H9 (cell line): ENCODE results near the gene AASS. TPM values are rescaled to one million over a fixed set of nuclear protein-coding genes. Genes with fewer than 3 reads are reported as not detected.

Source experiments
- DNase-seq: peaks from one replicate; pipeline ENCODE4 v3.0.0-alpha.2; 2017
- H2AFZ ChIP-seq: one replicate; pipeline ENCODE4 v1.6.1; 2013; ENCODE audit warnings: mild to moderate bottlenecking, low read length, control low read depth, moderate library complexity
- H2AK5ac ChIP-seq: 2 replicates; pipeline ENCODE4 v1.6.1; 2013; ENCODE audit warnings: low read length, control low read depth, mixed read lengths; ENCODE audit not compliant: insufficient read length
- H2BK120ac ChIP-seq: one replicate; pipeline ENCODE4 v1.6.1; 2013; ENCODE audit warnings: low read depth, mild to moderate bottlenecking, low read length, control low read depth, inconsistent platforms; ENCODE audit not compliant: poor library complexity, severe bottlenecking
- H2BK12ac ChIP-seq: 2 replicates; pipeline ENCODE4 v1.6.1; 2013; ENCODE audit warnings: low read length, control low read depth, mixed read lengths, low read depth; ENCODE audit not compliant: insufficient read length
- H2BK15ac ChIP-seq: 2 replicates; pipeline ENCODE4 v1.6.1; 2013; ENCODE audit warnings: low read depth, low read length, control low read depth
- H2BK20ac ChIP-seq: one replicate; pipeline ENCODE4 v1.6.1; 2013; ENCODE audit warnings: low read depth, mild to moderate bottlenecking, low read length, control low read depth, inconsistent platforms; ENCODE audit not compliant: poor library complexity, severe bottlenecking
- H2BK5ac ChIP-seq: 2 replicates; pipeline ENCODE4 v1.6.1; 2013; ENCODE audit warnings: low read length, control low read depth, mixed read lengths; ENCODE audit not compliant: insufficient read length
- H3K14ac ChIP-seq: 2 replicates; pipeline ENCODE4 v1.6.1; 2013; ENCODE audit warnings: low read length, control low read depth; ENCODE audit not compliant: insufficient read depth
- H3K18ac ChIP-seq: 2 replicates; pipeline ENCODE4 v1.6.1; 2013; ENCODE audit warnings: low read depth, mild to moderate bottlenecking, mixed read lengths, low read length, control low read depth; ENCODE audit not compliant: insufficient read length
- H3K23ac ChIP-seq: 2 replicates; pipeline ENCODE4 v1.6.1; 2013; ENCODE audit warnings: low read length, control low read depth, mixed read lengths, low read depth; ENCODE audit not compliant: insufficient read length
- H3K23me2 ChIP-seq: 2 replicates; pipeline ENCODE4 v1.6.1; 2013; ENCODE audit warnings: low read depth, mild to moderate bottlenecking, mixed read lengths, low read length, control low read depth; ENCODE audit not compliant: insufficient read length, poor library complexity, severe bottlenecking
- H3K27ac ChIP-seq: 2 replicates; pipeline ENCODE4 v1.5.1; 2013; ENCODE audit warnings: low read length, control low read depth, mixed read lengths, low read depth; ENCODE audit not compliant: insufficient read length
- H3K27me3 ChIP-seq: 2 replicates; pipeline ENCODE4 v1.6.1; 2013; ENCODE audit warnings: low read length, control low read depth, inconsistent platforms; ENCODE audit not compliant: insufficient read depth
- H3K4ac ChIP-seq: 2 replicates; pipeline ENCODE4 v1.6.1; 2013; ENCODE audit warnings: low read depth, mild to moderate bottlenecking, control low read depth, inconsistent platforms, low read length, moderate library complexity
- H3K4me1 ChIP-seq: 2 replicates; pipeline ENCODE4 v1.6.1; 2013; ENCODE audit warnings: low read length, control low read depth, inconsistent platforms; ENCODE audit not compliant: insufficient read depth
- H3K4me2 ChIP-seq: 2 replicates; pipeline ENCODE4 v1.6.1; 2013; ENCODE audit warnings: low read length, control low read depth, mixed read lengths; ENCODE audit not compliant: insufficient read length, insufficient read depth
- H3K56ac ChIP-seq: 2 replicates; pipeline ENCODE4 v1.6.1; 2013; ENCODE audit warnings: low read depth, mild to moderate bottlenecking, mixed read lengths, low read length, control low read depth; ENCODE audit not compliant: insufficient read length
- H3K79me1 ChIP-seq: 2 replicates; pipeline ENCODE4 v1.6.1; 2013; ENCODE audit warnings: low read depth, mild to moderate bottlenecking, moderate library complexity, low read length, control low read depth, inconsistent platforms; ENCODE audit not compliant: insufficient read depth, poor library complexity, severe bottlenecking
- H3K79me2 ChIP-seq: 2 replicates; pipeline ENCODE4 v1.6.1; 2013; ENCODE audit warnings: low read length, control low read depth, inconsistent platforms; ENCODE audit not compliant: insufficient read depth
- H3K9ac ChIP-seq: 2 replicates; pipeline ENCODE4 v1.6.1; 2013; ENCODE audit warnings: low read length, control low read depth, mixed read lengths; ENCODE audit not compliant: insufficient read length; ENCODE audit errors: extremely low read depth
- H3K9me3 ChIP-seq: one replicate; pipeline ENCODE4 v1.6.1; 2013; ENCODE audit warnings: low read depth, low read length, inconsistent platforms; ENCODE audit not compliant: control insufficient read depth
- H3T11ph ChIP-seq: one replicate; pipeline ENCODE4 v1.6.1; 2013; ENCODE audit warnings: mild to moderate bottlenecking, low read length, control low read depth, inconsistent platforms
- H4K20me1 ChIP-seq: one replicate; pipeline ENCODE4 v1.6.1; 2013; ENCODE audit not compliant: control insufficient read depth, insufficient read length, insufficient read depth
- H4K5ac ChIP-seq: 2 replicates; pipeline ENCODE4 v1.6.1; 2013; ENCODE audit warnings: low read depth, mild to moderate bottlenecking, mixed read lengths, low read length, control low read depth; ENCODE audit not compliant: insufficient read length
- H4K8ac ChIP-seq: replicated peaks from 2 replicates; pipeline ENCODE4 v1.6.1; 2013; ENCODE audit warnings: low read length, control low read depth, mixed read lengths, low read depth; ENCODE audit not compliant: insufficient read length
- H4K91ac ChIP-seq: 2 replicates; pipeline ENCODE4 v1.6.1; 2013; ENCODE audit warnings: low read depth, mild to moderate bottlenecking, moderate library complexity, mixed read lengths, low read length, control low read depth; ENCODE audit not compliant: insufficient read length
- H3K27ac Mint-ChIP-seq, 3 experiments: 2 replicates in 2 of 3; 3 replicates in 1 of 3; pipeline ENCODE4 v1.8.0; 2020 to 2021; ENCODE audit warnings: mixed read lengths in 3 of 3, mild to moderate bottlenecking in 1 of 3, moderate library complexity in 1 of 3
- H3K27me3 Mint-ChIP-seq: 2 replicates; pipeline ENCODE4 v1.8.0; 2021; ENCODE audit warnings: low read depth, mild to moderate bottlenecking, moderate library complexity, mixed read lengths
- H3K36me3 Mint-ChIP-seq, 3 experiments: 2 replicates in 2 of 3; 3 replicates in 1 of 3; pipeline ENCODE4 v1.8.0; 2020 to 2021; ENCODE audit warnings: low read depth in 3 of 3, mixed read lengths in 3 of 3; ENCODE audit not compliant: insufficient read depth in 1 of 3
- H3K4me1 Mint-ChIP-seq, 2 experiments: 2 replicates each; pipeline ENCODE4 v1.8.0; 2020; ENCODE audit warnings: mixed read lengths in 2 of 2
- H3K4me3 Mint-ChIP-seq, 2 experiments: 2 replicates in 1 of 2; 3 replicates in 1 of 2; pipeline ENCODE4 v1.8.0; 2020 to 2021; ENCODE audit warnings: mild to moderate bottlenecking in 2 of 2, mixed read lengths in 2 of 2, moderate library complexity in 1 of 2
- H3K9me3 Mint-ChIP-seq, 2 experiments: 2 replicates in 1 of 2; 3 replicates in 1 of 2; pipeline ENCODE4 v1.8.0; 2020; ENCODE audit warnings: mild to moderate bottlenecking in 2 of 2, mixed read lengths in 2 of 2, moderate library complexity in 1 of 2
- CTCF ChIP-seq: fragments of 200-600 bp; sonication (generic); conservative IDR thresholded peaks from 3 replicates; pipeline ENCODE4 v1.8.0; 2021; ENCODE audit warnings: antibody characterized with exemption, mild to moderate bottlenecking
- total RNA-seq: library from RNA; stranded (reverse); gene quantifications from 2 replicates; pipeline ENCODE4 v1.2.1, GENCODE V29; 2021

AASS gene
- total RNA-seq, 1 experiment from 2014 or later, result 398 TPM

- H3K23me2 ChIP-seq, result no peaks in the 10 kb centered on the region
- H4K5ac ChIP-seq, result no peak overlapping the region
- no peaks in the 10 kb centered on the region for H3K79me1 ChIP-seq
- H3K36me3 Mint-ChIP-seq, result peaks cover 21 to 32% (median 26%) of the 10 kb centered on the region in 3 experiments; a peak in 6 of 7 replicates
- no peaks in the 10 kb centered on the region; the same call in 1 of the 2 replicates for H3K27me3 Mint-ChIP-seq
- no peak overlapping the region for H2AK5ac ChIP-seq
- no peak overlapping the region for H3T11ph ChIP-seq
- no peak for TF ChIP-seq CTCF
- no peaks in the 10 kb centered on the region for H3K79me2 ChIP-seq
- H3K14ac ChIP-seq, result no peak overlapping the region
- H3K9ac ChIP-seq, result no peak overlapping the region
- H3K4me2 ChIP-seq, result no peak overlapping the region
- no peak overlapping the region for H2BK15ac ChIP-seq
- no peaks in the 10 kb centered on the region for H3K4me1 ChIP-seq
- no peaks in the 10 kb centered on the region for H3K9me3 Mint-ChIP-seq
- no peak overlapping the region for H2AFZ ChIP-seq
- H3K27ac ChIP-seq, result no peak overlapping the region
- H4K20me1 ChIP-seq, result no peaks in the 10 kb centered on the region
- no peak overlapping the region for H3K56ac ChIP-seq
- H2BK5ac ChIP-seq, result no peak overlapping the region
- no peaks in the 10 kb centered on the region for H3K9me3 ChIP-seq
- peaks cover 13 to 14% of the 10 kb centered on the region in 2 experiments for H3K4me1 Mint-ChIP-seq
- H3K27me3 ChIP-seq, result no peaks in the 10 kb centered on the region
- no peak overlapping the region for H3K4me3 Mint-ChIP-seq
- DNase-seq, result no peak
- no peak overlapping the region for H3K18ac ChIP-seq
- H3K27ac Mint-ChIP-seq, result no peak overlapping the region
- H3K23ac ChIP-seq, result no peak overlapping the region
- H2BK20ac ChIP-seq, result no peak overlapping the region
- no peak overlapping the region for H2BK120ac ChIP-seq
- H4K91ac ChIP-seq, result no peak overlapping the region
- no peak overlapping the region for H3K4ac ChIP-seq
- no peak overlapping the region for H2BK12ac ChIP-seq
- H4K8ac ChIP-seq, result no peak overlapping the region
Measured at GRCh38 chr7:122063146-122063545, 80.9 kb downstream of the AASS start.
